ENCODE data around the gene MFSD1.

DNA sequence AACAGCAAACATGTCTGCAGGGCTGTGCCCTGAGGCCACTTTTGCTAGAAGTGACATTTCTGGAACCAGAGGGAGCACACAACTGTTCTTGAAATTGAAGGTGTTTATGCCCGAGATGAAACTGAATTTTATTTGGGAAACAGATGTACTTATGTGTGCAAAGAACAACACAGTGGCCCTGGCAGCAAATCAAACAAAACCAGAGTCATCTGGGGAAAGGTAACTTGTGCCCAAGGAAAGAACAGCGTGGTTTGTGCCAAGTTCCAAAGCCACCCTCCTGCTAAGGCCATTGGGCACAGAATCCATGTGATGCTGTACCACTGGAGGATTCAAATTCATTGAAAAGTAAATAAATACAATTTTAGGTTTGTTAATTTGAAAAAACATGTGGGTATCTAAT is 38.4 kb upstream of the MFSD1 start:
- TF ChIP-seq, protein P1, sequence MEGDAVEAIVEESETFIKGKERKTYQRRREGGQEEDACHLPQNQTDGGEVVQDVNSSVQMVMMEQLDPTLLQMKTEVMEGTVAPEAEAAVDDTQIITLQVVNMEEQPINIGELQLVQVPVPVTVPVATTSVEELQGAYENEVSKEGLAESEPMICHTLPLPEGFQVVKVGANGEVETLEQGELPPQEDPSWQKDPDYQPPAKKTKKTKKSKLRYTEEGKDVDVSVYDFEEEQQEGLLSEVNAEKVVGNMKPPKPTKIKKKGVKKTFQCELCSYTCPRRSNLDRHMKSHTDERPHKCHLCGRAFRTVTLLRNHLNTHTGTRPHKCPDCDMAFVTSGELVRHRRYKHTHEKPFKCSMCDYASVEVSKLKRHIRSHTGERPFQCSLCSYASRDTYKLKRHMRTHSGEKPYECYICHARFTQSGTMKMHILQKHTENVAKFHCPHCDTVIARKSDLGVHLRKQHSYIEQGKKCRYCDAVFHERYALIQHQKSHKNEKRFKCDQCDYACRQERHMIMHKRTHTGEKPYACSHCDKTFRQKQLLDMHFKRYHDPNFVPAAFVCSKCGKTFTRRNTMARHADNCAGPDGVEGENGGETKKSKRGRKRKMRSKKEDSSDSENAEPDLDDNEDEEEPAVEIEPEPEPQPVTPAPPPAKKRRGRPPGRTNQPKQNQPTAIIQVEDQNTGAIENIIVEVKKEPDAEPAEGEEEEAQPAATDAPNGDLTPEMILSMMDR (conservative IDR thresholded peaks at IDR 0.05; ENCODE audit: low read depth in 2 of 2) = no peak
- TF ChIP-seq, protein P2, sequence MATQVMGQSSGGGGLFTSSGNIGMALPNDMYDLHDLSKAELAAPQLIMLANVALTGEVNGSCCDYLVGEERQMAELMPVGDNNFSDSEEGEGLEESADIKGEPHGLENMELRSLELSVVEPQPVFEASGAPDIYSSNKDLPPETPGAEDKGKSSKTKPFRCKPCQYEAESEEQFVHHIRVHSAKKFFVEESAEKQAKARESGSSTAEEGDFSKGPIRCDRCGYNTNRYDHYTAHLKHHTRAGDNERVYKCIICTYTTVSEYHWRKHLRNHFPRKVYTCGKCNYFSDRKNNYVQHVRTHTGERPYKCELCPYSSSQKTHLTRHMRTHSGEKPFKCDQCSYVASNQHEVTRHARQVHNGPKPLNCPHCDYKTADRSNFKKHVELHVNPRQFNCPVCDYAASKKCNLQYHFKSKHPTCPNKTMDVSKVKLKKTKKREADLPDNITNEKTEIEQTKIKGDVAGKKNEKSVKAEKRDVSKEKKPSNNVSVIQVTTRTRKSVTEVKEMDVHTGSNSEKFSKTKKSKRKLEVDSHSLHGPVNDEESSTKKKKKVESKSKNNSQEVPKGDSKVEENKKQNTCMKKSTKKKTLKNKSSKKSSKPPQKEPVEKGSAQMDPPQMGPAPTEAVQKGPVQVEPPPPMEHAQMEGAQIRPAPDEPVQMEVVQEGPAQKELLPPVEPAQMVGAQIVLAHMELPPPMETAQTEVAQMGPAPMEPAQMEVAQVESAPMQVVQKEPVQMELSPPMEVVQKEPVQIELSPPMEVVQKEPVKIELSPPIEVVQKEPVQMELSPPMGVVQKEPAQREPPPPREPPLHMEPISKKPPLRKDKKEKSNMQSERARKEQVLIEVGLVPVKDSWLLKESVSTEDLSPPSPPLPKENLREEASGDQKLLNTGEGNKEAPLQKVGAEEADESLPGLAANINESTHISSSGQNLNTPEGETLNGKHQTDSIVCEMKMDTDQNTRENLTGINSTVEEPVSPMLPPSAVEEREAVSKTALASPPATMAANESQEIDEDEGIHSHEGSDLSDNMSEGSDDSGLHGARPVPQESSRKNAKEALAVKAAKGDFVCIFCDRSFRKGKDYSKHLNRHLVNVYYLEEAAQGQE (IDR thresholded peaks at IDR 0.05; ENCODE audit: unreplicated experiment) = no peak
- TF ChIP-seq EZH2 (IDR thresholded peaks at IDR 0.05; ENCODE audit: low read depth, unreplicated experiment) (no peak), POLR2AphosphoS5 (IDR thresholded peaks at IDR 0.05; ENCODE audit: low read depth) (no peak), EZH2phosphoT487 (IDR thresholded peaks at IDR 0.05; ENCODE audit: unreplicated experiment) (no peak), CREB1 (CRISPR knock-in tag; IDR thresholded peaks at IDR 0.05; ENCODE audit: low read depth) (no peak), STAT1 (IDR thresholded peaks at IDR 0.05; ENCODE audit: unreplicated experiment) (no peak), ZNF114 (CRISPR knock-in tag; IDR thresholded peaks at IDR 0.05) (no peak)
- TF ChIP-seq, protein P3, sequence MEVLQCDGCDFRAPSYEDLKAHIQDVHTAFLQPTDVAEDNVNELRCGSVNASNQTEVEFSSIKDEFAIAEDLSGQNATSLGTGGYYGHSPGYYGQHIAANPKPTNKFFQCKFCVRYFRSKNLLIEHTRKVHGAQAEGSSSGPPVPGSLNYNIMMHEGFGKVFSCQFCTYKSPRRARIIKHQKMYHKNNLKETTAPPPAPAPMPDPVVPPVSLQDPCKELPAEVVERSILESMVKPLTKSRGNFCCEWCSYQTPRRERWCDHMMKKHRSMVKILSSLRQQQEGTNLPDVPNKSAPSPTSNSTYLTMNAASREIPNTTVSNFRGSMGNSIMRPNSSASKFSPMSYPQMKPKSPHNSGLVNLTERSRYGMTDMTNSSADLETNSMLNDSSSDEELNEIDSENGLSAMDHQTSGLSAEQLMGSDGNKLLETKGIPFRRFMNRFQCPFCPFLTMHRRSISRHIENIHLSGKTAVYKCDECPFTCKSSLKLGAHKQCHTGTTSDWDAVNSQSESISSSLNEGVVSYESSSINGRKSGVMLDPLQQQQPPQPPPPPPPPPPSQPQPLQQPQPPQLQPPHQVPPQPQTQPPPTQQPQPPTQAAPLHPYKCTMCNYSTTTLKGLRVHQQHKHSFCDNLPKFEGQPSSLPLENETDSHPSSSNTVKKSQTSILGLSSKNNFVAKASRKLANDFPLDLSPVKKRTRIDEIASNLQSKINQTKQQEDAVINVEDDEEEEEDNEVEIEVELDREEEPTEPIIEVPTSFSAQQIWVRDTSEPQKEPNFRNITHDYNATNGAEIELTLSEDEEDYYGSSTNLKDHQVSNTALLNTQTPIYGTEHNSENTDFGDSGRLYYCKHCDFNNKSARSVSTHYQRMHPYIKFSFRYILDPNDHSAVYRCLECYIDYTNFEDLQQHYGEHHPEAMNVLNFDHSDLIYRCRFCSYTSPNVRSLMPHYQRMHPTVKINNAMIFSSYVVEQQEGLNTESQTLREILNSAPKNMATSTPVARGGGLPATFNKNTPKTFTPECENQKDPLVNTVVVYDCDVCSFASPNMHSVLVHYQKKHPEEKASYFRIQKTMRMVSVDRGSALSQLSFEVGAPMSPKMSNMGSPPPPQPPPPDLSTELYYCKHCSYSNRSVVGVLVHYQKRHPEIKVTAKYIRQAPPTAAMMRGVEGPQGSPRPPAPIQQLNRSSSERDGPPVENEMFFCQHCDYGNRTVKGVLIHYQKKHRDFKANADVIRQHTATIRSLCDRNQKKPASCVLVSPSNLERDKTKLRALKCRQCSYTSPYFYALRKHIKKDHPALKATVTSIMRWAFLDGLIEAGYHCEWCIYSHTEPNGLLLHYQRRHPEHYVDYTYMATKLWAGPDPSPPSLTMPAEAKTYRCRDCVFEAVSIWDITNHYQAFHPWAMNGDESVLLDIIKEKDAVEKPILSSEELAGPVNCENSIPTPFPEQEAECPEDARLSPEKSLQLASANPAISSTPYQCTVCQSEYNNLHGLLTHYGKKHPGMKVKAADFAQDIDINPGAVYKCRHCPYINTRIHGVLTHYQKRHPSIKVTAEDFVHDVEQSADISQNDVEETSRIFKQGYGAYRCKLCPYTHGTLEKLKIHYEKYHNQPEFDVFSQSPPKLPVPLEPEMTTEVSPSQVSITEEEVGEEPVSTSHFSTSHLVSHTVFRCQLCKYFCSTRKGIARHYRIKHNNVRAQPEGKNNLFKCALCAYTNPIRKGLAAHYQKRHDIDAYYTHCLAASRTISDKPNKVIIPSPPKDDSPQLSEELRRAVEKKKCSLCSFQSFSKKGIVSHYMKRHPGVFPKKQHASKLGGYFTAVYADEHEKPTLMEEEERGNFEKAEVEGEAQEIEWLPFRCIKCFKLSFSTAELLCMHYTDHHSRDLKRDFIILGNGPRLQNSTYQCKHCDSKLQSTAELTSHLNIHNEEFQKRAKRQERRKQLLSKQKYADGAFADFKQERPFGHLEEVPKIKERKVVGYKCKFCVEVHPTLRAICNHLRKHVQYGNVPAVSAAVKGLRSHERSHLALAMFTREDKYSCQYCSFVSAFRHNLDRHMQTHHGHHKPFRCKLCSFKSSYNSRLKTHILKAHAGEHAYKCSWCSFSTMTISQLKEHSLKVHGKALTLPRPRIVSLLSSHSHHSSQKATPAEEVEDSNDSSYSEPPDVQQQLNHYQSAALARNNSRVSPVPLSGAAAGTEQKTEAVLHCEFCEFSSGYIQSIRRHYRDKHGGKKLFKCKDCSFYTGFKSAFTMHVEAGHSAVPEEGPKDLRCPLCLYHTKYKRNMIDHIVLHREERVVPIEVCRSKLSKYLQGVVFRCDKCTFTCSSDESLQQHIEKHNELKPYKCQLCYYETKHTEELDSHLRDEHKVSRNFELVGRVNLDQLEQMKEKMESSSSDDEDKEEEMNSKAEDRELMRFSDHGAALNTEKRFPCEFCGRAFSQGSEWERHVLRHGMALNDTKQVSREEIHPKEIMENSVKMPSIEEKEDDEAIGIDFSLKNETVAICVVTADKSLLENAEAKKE (CRISPR knock-in tag; IDR thresholded peaks at IDR 0.05) = no peak
- TF ChIP-seq, protein P4, sequence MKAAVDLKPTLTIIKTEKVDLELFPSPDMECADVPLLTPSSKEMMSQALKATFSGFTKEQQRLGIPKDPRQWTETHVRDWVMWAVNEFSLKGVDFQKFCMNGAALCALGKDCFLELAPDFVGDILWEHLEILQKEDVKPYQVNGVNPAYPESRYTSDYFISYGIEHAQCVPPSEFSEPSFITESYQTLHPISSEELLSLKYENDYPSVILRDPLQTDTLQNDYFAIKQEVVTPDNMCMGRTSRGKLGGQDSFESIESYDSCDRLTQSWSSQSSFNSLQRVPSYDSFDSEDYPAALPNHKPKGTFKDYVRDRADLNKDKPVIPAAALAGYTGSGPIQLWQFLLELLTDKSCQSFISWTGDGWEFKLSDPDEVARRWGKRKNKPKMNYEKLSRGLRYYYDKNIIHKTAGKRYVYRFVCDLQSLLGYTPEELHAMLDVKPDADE (IDR thresholded peaks at IDR 0.05) = no peak

Measured in GM23338 (cell line).